Choroid plexus epithelial cell (primary cell): ENCODE results near the gene TLR10.

ENCODE experiments used
- DNase-seq: peaks from one replicate; pipeline ENCODE4 v3.0.0-alpha.2; 2010; ENCODE audit warnings: low read depth
- H3K4me3 ChIP-seq: 2 replicates; pipeline ENCODE4 v1.5.1; 2011; ENCODE audit warnings: low read depth, mild to moderate bottlenecking, control low read depth, low read length, moderate library complexity
- CTCF ChIP-seq: conservative IDR thresholded peaks from 2 replicates; pipeline ENCODE4 v1.5.1; 2011; ENCODE audit warnings: low read depth, mild to moderate bottlenecking, control low read depth, inconsistent platforms, low read length, moderate library complexity

Gene TLR10

GRCh38 chr4:38805530-38806145 is 22.8 kb upstream of the TLR10 start:
- DNase-seq, result peak; percentile 27
- no peak overlapping the region for H3K4me3 ChIP-seq
- no peak for TF ChIP-seq CTCF

- H3K4me3 ChIP-seq, result no peak within 1 kb of the TSS
- peak; percentile 86 for DNase-seq
- peak; percentile 54 for TF ChIP-seq CTCF
These were observed 22.0 kb upstream of the TLR10 start, which contains the start of gene TLR1 for GRCh38 chr4:38804654-38805295. TLR1 (minus strand) TSS chr4:38804791; CDS start chr4:38798831, 5,960 bp downstream.

- peak; percentile 30 for DNase-seq
- H3K4me3 ChIP-seq, result no peak overlapping the region
These were observed 21.3 kb upstream of the TLR10 start for GRCh38 chr4:38803833-38804653.

GRCh38 chr4:38802561-38803355 is 20.0 kb upstream of the TLR10 start:
- DNase-seq, result no peak
- no peak for TF ChIP-seq CTCF
- no peak overlapping the region for H3K4me3 ChIP-seq

More at GRCh38 chr4:38803833-38804653, 21.3 kb upstream of the TLR10 start:
- no peak for TF ChIP-seq CTCF

- TF ChIP-seq CTCF, result no peak
- DNase-seq, result peak; percentile 70
- no peak overlapping the region for H3K4me3 ChIP-seq
These were observed 18.2 kb upstream of the TLR10 start for GRCh38 chr4:38800961-38801450.

GRCh38 chr4:38800366-38800765 is 17.6 kb upstream of the TLR10 start:
- no peak for DNase-seq
- no peak overlapping the region for H3K4me3 ChIP-seq
- no peak for TF ChIP-seq CTCF
